K562 (cell line): Measurements from ENCODE around the gene PMPCA. TPM values are rescaled to one million over a fixed set of nuclear protein-coding genes. Genes with fewer than 3 reads are reported as not detected.

Experiments used
- ATAC-seq: fragments of 200-7000 bp; cut with Tn5 transposase; 3 replicates; pipeline ENCODE4 v1.9.1; 2020; ENCODE audit warnings: moderate library complexity
- BruUV-seq: library from RNA; stranded (reverse); fragments of 400-500 nt; replicated peaks from 2 replicates; lab custom pipeline; 2021; lab: Mats Ljungman, UMichigan
- CTCF ChIA-PET: fragments of 300-600 bp; formaldehyde crosslinking; extraction: SDS; loops from one replicate; lab custom pipeline; 2021; ENCODE audit warnings: low intra/inter-chr PET ratio; lab: Yijun Ruan, JAX
- POLR2A ChIA-PET: fragments of 300-600, 350-650 bp; sonication (Branson Sonifier 250); formaldehyde crosslinking; extraction: SDS; loops from one replicate; lab custom pipeline; 2021; ENCODE audit warnings: antibody characterized with exemption, inconsistent platforms; lab: Yijun Ruan, JAX
- DNase-seq, 4 experiments: peaks; one replicate each; pipeline versions ENCODE4 v3.0.0 to v3.0.0-alpha.2; 2011 to 2018; ENCODE audit warnings: low spot score in 3 of 4, mixed read lengths in 3 of 4; ENCODE audit errors: extremely low read depth in 1 of 4
- FAIRE-seq: peaks from 2 replicates; lab custom pipeline; 2011; peaks lifted over from hg19 to GRCh38; lab: Jason Lieb, UNC
- H2AFZ ChIP-seq: 2 replicates; pipeline ENCODE4 v1.6.0; 2011; ENCODE audit warnings: low read depth, low read length, control low read depth, inconsistent platforms
- H3K27ac ChIP-seq: fragments of 200-600 bp; 3 replicates; pipeline ENCODE4 v1.8.0; 2011; ENCODE audit warnings: low read depth, mild to moderate bottlenecking, control low read depth, inconsistent platforms, low read length, moderate library complexity, mixed read lengths; ENCODE audit errors: extremely low read depth
- H3K27me3 ChIP-seq, 2 experiments: fragments of 300-600 bp in 1 of 2; 2 replicates in 1 of 2; 3 replicates in 1 of 2; pipeline versions ENCODE4 v1.6.0 to v1.8.0; 2011; ENCODE audit warnings: inconsistent platforms in 2 of 2, low read length in 2 of 2, mild to moderate bottlenecking in 1 of 2, mixed read lengths in 1 of 2, moderate library complexity in 1 of 2; ENCODE audit not compliant: control insufficient read depth in 2 of 2, insufficient read depth in 2 of 2
- H3K36me3 ChIP-seq: fragments of 300-600 bp; 3 replicates; pipeline ENCODE4 v1.8.0; 2011; ENCODE audit warnings: mild to moderate bottlenecking, low read length, inconsistent platforms; ENCODE audit not compliant: control insufficient read depth, insufficient read depth
- H3K4me1 ChIP-seq, 2 experiments: fragments of 200-600 bp in 1 of 2; replicated peaks in 1 of 2; 2 replicates in 1 of 2; 3 replicates in 1 of 2; pipeline versions ENCODE4 v1.5.1 to v1.8.0; 2011; ENCODE audit warnings: inconsistent platforms in 2 of 2, low read length in 2 of 2, mild to moderate bottlenecking in 1 of 2, mixed read lengths in 1 of 2, moderate library complexity in 1 of 2; ENCODE audit not compliant: control insufficient read depth in 2 of 2, insufficient read depth in 2 of 2
- H3K4me2 ChIP-seq: 2 replicates; pipeline ENCODE4 v1.6.1; 2011; ENCODE audit warnings: low read length, control low read depth, inconsistent platforms, mixed read lengths; ENCODE audit not compliant: insufficient read depth
- H3K4me3 ChIP-seq: fragments of 200-600 bp; sonication (generic), shearing (Covaris generic); 2 replicates; pipeline ENCODE4 v1.5.1; 2016; ENCODE audit warnings: control low read depth, inconsistent platforms
- H3K79me2 ChIP-seq: fragments of 200-600 bp; 3 replicates; pipeline ENCODE4 v1.8.0; 2011; ENCODE audit warnings: low read length, inconsistent platforms; ENCODE audit not compliant: control insufficient read depth, insufficient read depth
- H3K9ac ChIP-seq, 2 experiments: 2 replicates each; pipeline versions ENCODE4 v1.6.0 to v1.6.1; 2011; ENCODE audit warnings: low read depth in 2 of 2, low read length in 2 of 2, control low read depth in 1 of 2, inconsistent platforms in 1 of 2, mild to moderate bottlenecking in 1 of 2, mixed read lengths in 1 of 2; ENCODE audit not compliant: insufficient read depth in 1 of 2
- H3K9me1 ChIP-seq: one replicate; pipeline ENCODE4 v1.6.0; 2011; ENCODE audit warnings: inconsistent platforms, mild to moderate bottlenecking, low read length, moderate library complexity; ENCODE audit not compliant: control insufficient read depth, insufficient read depth
- H3K9me3 ChIP-seq: replicated peaks from 2 replicates; pipeline ENCODE4 v1.5.1; 2011; ENCODE audit warnings: low read depth, low read length, inconsistent platforms; ENCODE audit not compliant: control insufficient read depth, insufficient read depth
- H4K20me1 ChIP-seq: replicated peaks from 2 replicates; pipeline ENCODE4 v1.6.1; 2011; ENCODE audit warnings: low read length, inconsistent platforms, mixed read lengths; ENCODE audit not compliant: control insufficient read depth, insufficient read depth
- ETV1 ChIP-seq: fragments of 450-650 bp; conservative IDR thresholded peaks from 2 replicates; pipeline ENCODE4 v1.6.1; 2016; ENCODE audit warnings: missing genetic modification characterization, control low read depth, low read depth, missing compliant biosample characterization
- JUN ChIP-seq, 2 experiments: sonication (generic) in 1 of 2; formaldehyde crosslinking in 1 of 2; IDR thresholded peaks; 2 replicates each; pipeline versions ENCODE4 v1.6.1 to v1.8.0; 2012 to 2022; ENCODE audit warnings: borderline replicate concordance in 2 of 2, mild to moderate bottlenecking in 2 of 2, improper control_type of control experiment in 1 of 2, low read depth in 1 of 2, low read length in 1 of 2, missing genetic modification reagents in 1 of 2
- OTX1 ChIP-seq: fragments of 450-650 bp; formaldehyde crosslinking; IDR thresholded peaks from 2 replicates; pipeline ENCODE4 v1.4.0; 2022; ENCODE audit warnings: mild to moderate bottlenecking
- POLR2G ChIP-seq: fragments of 200-400 bp; formaldehyde crosslinking; IDR thresholded peaks from 2 replicates; pipeline ENCODE4 v1.6.1; 2017; ENCODE audit warnings: low read depth, mild to moderate bottlenecking, antibody characterized with exemption, low read length, moderate library complexity
- WGBS: fragments of 100-300 bp; shearing (Covaris generic); methylation state at CpG from one replicate; pipeline ENCODE4 v1.1.6; 2016; ENCODE audit warnings: low coverage, mixed read lengths; ENCODE audit not compliant: insufficient coverage; ENCODE audit errors: missing lambda C conversion rate; 5-methylcytosine and 5-hydroxymethylcytosine counted together
- in situ Hi-C: fragments of 300-500 bp; cut with MboI; formaldehyde crosslinking; loops from 4 replicates; pipeline ENCODE4 v1.15.0; 2018; ENCODE audit warnings: inconsistent platforms, mixed read lengths
- intact Hi-C: fragments of 100-400 bp; cut with micrococcal nuclease; formaldehyde crosslinking; loops from 2 replicates; pipeline ENCODE4 v1.14.2; 2022
- polyA plus RNA-seq, 8 experiments: library from polyadenylated mRNA; depleted of rRNA in 4 of 8; stranded (reverse) in 5 of 8; unstranded in 3 of 8; fragments of >200 nt; fragmentation: Nextera tagmentation in 2 of 8; fragmentation: Illumina TruSeq in 1 of 8; extraction: Ambion mirVana in 2 of 8; extraction: Trizol in 1 of 8; gene quantifications; 2 replicates each; pipeline versions ENCODE4 v1.2.1 to v1.2.3, GENCODE V29; 2011 to 2014; ENCODE audit warnings: inconsistent platforms in 1 of 8, missing spikeins in 1 of 8
- total RNA-seq, 7 experiments: library from RNA; depleted of rRNA in 6 of 7; stranded (reverse); fragments of >200 nt in 6 of 7; fragmentation: Illumina TruSeq in 2 of 7; extraction: Trizol in 2 of 7; gene quantifications; 2 replicates each; pipeline versions ENCODE4 v1.2.1 to v1.2.3, GENCODE V29; 2011 to 2021; ENCODE audit warnings: low replicate concordance in 1 of 7

PMPCA gene
- total and polyA plus RNA-seq, 9 of the 15 experiments (the other 6 are each of a cell fraction or from before 2014, with no cell fraction given), result 23.9 to 143 (median 86.6) TPM

DNA sequence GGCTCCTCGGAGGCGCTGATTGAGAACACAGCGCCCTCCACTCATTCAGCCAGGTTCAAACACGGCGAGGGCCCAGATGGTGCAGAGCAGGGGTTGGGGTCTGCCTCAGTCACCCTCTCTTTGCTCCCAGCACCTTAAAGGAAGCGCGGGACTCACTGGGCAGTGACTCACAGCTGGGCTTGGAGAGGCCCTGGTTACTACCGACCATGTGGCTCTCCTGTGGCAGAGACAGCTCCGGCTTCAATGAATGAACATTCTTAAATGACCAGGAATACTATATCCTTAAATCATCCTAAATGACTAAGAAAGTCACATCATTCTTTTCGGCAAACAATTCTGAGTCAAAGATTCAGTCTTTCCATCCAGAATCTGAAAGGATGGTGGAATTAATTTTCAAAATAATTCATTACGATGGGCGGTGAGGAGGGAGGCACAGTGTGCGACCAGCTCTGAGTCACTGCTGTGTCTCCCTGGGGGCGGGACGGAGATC is 30.8 kb downstream of the PMPCA start:
- H3K4me1 ChIP-seq, result peaks cover 21 to 47% of the 10 kb centered on the region in 2 experiments
- no peaks in the 10 kb centered on the region for H3K27me3 ChIP-seq
- peak overlapping the region in 1 of 2 experiments; percentile 21; a peak in 1 of 4 replicates for H3K9ac ChIP-seq
- in situ Hi-C loops, result no loop called here
- H3K36me3 ChIP-seq, result peaks cover 72% of the 10 kb centered on the region
- TF ChIP-seq OTX1, result no peak
- H3K9me1 ChIP-seq, result peaks cover 14% of the 10 kb centered on the region
- ChIA-PET CTCF (no interaction called here), POLR2A (interaction anchor here (1.0 to 1.6 kb wide), 4 partner anchors 12 to 34 kb away, joined by 3 to 5 read pairs (median 4); no protein-coding TSS in a partner anchor)
- no peak overlapping the region for H3K27ac ChIP-seq
- peaks cover 34% of the 10 kb centered on the region for H3K79me2 ChIP-seq
- intact Hi-C loops, result no loop called here
- no TSS peak for BruUV-seq
- no peak overlapping the region for H2AFZ ChIP-seq
- DNase-seq, result no peak
- H3K9me3 ChIP-seq, result no peaks in the 10 kb centered on the region
- H4K20me1 ChIP-seq, result peaks cover 31% of the 10 kb centered on the region
- WGBS, result 91% methylated on average over 13 of the region's 15 CpGs
- no peak overlapping the region for H3K4me3 ChIP-seq
- FAIRE-seq, result no peak
- no peak for ATAC-seq
- H3K4me2 ChIP-seq, result no peak overlapping the region

DNA sequence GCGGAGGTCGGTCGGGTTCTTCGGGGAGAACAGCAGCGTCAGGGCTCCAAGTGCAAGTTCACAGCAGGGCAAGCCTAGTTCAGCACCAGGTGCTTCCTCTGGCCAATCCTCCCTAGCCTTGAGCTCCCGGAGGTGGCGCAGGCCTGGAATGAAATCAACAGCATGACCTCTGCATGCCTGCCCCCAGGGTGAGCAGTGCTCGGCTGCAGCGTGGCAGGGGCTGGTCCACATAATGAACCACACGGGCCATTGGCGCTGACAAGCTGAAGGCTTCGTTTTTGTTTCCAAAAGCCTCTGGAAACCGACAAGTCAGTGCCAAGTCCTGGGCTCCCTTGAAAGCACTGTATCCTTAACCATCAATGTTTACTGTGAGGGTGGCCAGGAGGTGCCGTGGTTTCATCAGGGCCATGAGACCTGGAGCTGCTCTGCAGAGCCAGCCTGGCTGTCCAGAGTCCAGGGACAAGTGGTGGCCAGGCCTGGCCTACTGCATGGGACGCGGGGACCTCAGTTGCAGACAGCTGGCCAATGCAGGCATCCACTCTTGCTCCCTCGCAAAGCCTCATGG is 31.3 kb downstream of the PMPCA start:
- no peaks in the 10 kb centered on the region for H3K9me3 ChIP-seq
- no peak overlapping the region for H3K4me2 ChIP-seq
- H3K27me3 ChIP-seq, result no peaks in the 10 kb centered on the region
- BruUV-seq, result no TSS peak
- no peak overlapping the region; a peak in 2 of 4 replicates for H3K9ac ChIP-seq
- ChIA-PET CTCF (no interaction called here), POLR2A (interaction anchor here (0.5 to 1.9 kb wide), 6 partner anchors 9 to 34 kb away, joined by 3 to 8 read pairs (median 4); no protein-coding TSS in a partner anchor)
- H3K9me1 ChIP-seq, result peaks cover 14% of the 10 kb centered on the region
- peaks cover 20 to 42% of the 10 kb centered on the region in 2 experiments for H3K4me1 ChIP-seq
- ATAC-seq (no peak), FAIRE-seq (no peak), DNase-seq (no peak)
- H3K79me2 ChIP-seq, result peaks cover 28% of the 10 kb centered on the region
- intact Hi-C loops (no loop called here), in situ Hi-C loops (no loop called here)
- peaks cover 31% of the 10 kb centered on the region for H4K20me1 ChIP-seq
- H3K36me3 ChIP-seq, result peaks cover 73% of the 10 kb centered on the region
- no peak overlapping the region for H2AFZ ChIP-seq
- H3K27ac ChIP-seq, result no peak overlapping the region
- WGBS, result 85% methylated on average over 10 of the region's 17 CpGs
- TF ChIP-seq ETV1 (tag) (no peak), POLR2G (peak; percentile 41), JUN (IDR thresholded peaks at IDR 0.05; ENCODE audit: borderline replicate concordance, low read depth, low read length) (no peak), JUN (CRISPR knock-in tag; IDR thresholded peaks at IDR 0.05; ENCODE audit: borderline replicate concordance) (no peak)
- H3K4me3 ChIP-seq, result no peak overlapping the region
